Measurements from ENCODE around the gene AK5.

- TF ChIP-seq CTCF (IDR thresholded peaks at IDR 0.05): no peak
- no peak for TF ChIP-seq POLR2A (IDR thresholded peaks at IDR 0.05)
These were observed 308.8 kb downstream of the AK5 start for GRCh38 chr1:77590651-77591050.
